ENCODE results near the gene RCAN1.

DNA sequence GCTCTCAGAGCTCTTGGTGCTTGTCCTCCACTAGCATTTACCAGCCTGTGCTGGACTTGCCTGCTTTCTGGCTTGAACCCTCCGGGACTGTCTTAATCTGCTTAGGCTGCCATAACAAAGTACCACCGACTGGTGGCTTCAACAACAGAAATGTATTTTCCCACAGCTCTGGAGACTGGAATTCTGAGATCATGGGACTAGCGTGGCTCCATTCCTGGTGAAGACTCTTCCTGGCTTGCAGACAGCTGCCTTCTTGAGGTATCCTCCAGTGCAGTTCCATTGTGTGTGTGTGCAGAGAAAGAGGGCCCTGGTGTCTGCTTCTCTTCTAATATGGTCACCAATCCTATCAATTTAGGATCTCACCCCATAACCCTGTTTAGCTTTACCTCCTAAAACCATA lies 22.0 kb upstream of the RCAN1 start:
- TF ChIP-seq, protein P1, sequence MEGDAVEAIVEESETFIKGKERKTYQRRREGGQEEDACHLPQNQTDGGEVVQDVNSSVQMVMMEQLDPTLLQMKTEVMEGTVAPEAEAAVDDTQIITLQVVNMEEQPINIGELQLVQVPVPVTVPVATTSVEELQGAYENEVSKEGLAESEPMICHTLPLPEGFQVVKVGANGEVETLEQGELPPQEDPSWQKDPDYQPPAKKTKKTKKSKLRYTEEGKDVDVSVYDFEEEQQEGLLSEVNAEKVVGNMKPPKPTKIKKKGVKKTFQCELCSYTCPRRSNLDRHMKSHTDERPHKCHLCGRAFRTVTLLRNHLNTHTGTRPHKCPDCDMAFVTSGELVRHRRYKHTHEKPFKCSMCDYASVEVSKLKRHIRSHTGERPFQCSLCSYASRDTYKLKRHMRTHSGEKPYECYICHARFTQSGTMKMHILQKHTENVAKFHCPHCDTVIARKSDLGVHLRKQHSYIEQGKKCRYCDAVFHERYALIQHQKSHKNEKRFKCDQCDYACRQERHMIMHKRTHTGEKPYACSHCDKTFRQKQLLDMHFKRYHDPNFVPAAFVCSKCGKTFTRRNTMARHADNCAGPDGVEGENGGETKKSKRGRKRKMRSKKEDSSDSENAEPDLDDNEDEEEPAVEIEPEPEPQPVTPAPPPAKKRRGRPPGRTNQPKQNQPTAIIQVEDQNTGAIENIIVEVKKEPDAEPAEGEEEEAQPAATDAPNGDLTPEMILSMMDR (IDR thresholded peaks at IDR 0.05; ENCODE audit: low read depth, low read length): no peak
- TF ChIP-seq POLR2A (IDR thresholded peaks at IDR 0.05; ENCODE audit: extremely low read depth, insufficient read length): no peak

Measured in NB4 (cell line).